ENCODE measurements around the gene DCAF17.

Gene DCAF17

GRCh38 chr2:171523088-171524017 lies 89.3 kb downstream of the DCAF17 start:
- peak overlapping the region; percentile 34 for H3K4me3 ChIP-seq (ENCODE audit: low read depth, low read length, poor library complexity, severe bottlenecking)
- no peaks in the 10 kb centered on the region for H3K79me2 ChIP-seq (ENCODE audit: insufficient read depth, low read length)
- no peaks in the 10 kb centered on the region for H4K20me1 ChIP-seq (ENCODE audit: insufficient read depth, low read length)
- H3K4me2 ChIP-seq (ENCODE audit: low read length): peak overlapping the region; percentile 48; the same call in 1 of the 2 replicates
- no peak for TF ChIP-seq CTCF (IDR thresholded peaks at IDR 0.05; ENCODE audit: low read length)
- no peak for TF ChIP-seq EZH2 (IDR thresholded peaks at IDR 0.05; ENCODE audit: borderline replicate concordance, low read length)
- no peaks in the 10 kb centered on the region for H3K36me3 ChIP-seq (ENCODE audit: insufficient read depth, low read length)
- H2AFZ ChIP-seq (ENCODE audit: low read length): no peak overlapping the region
- peaks cover 6% of the 10 kb centered on the region; the same call in 1 of the 2 replicates for H3K27me3 ChIP-seq (ENCODE audit: insufficient read depth, low read length)
- no peaks in the 10 kb centered on the region for H3K9me2 ChIP-seq (ENCODE audit: low read depth, low read length)
- H3F3A ChIP-seq (ENCODE audit: insufficient read depth, low read length): no peaks in the 10 kb centered on the region
- H3K9me3 ChIP-seq (ENCODE audit: low read length): no peaks in the 10 kb centered on the region
- H3K4me1 ChIP-seq (ENCODE audit: insufficient read depth, low read length, severe bottlenecking): no peaks in the 10 kb centered on the region
- no peak overlapping the region for H3K27ac ChIP-seq (ENCODE audit: low read depth, low read length, poor library complexity, severe bottlenecking)
- no peak overlapping the region for H3K9ac ChIP-seq (ENCODE audit: low read length)

GRCh38 chr2:171524018-171524401 lies 90.0 kb downstream of the DCAF17 start:
- no peak overlapping the region for H2AFZ ChIP-seq (ENCODE audit: low read length)
- H3K4me1 ChIP-seq (ENCODE audit: insufficient read depth, low read length, severe bottlenecking): no peaks in the 10 kb centered on the region
- no peaks in the 10 kb centered on the region for H3K36me3 ChIP-seq (ENCODE audit: insufficient read depth, low read length)
- H3K79me2 ChIP-seq (ENCODE audit: insufficient read depth, low read length): no peaks in the 10 kb centered on the region
- H3K9me2 ChIP-seq (ENCODE audit: low read depth, low read length): no peaks in the 10 kb centered on the region
- H3F3A ChIP-seq (ENCODE audit: insufficient read depth, low read length): no peaks in the 10 kb centered on the region
- H3K9me3 ChIP-seq (ENCODE audit: low read length): no peaks in the 10 kb centered on the region
- peaks cover 6% of the 10 kb centered on the region; the same call in 1 of the 2 replicates for H3K27me3 ChIP-seq (ENCODE audit: insufficient read depth, low read length)
- H3K27ac ChIP-seq (ENCODE audit: low read depth, low read length, poor library complexity, severe bottlenecking): no peak overlapping the region
- no peak overlapping the region for H3K4me2 ChIP-seq (ENCODE audit: low read length)
- no peak overlapping the region for H3K4me3 ChIP-seq (ENCODE audit: low read depth, low read length, poor library complexity, severe bottlenecking)
- H4K20me1 ChIP-seq (ENCODE audit: insufficient read depth, low read length): no peaks in the 10 kb centered on the region
- no peak overlapping the region for H3K9ac ChIP-seq (ENCODE audit: low read length)
- no peak for TF ChIP-seq EZH2 (IDR thresholded peaks at IDR 0.05; ENCODE audit: borderline replicate concordance, low read length)
- no peak for TF ChIP-seq CTCF (IDR thresholded peaks at IDR 0.05; ENCODE audit: low read length)

- H4K20me1 ChIP-seq (ENCODE audit: insufficient read depth, low read length): no peaks in the 10 kb centered on the region
- TF ChIP-seq EZH2 (IDR thresholded peaks at IDR 0.05; ENCODE audit: borderline replicate concordance, low read length) (no peak), CTCF (IDR thresholded peaks at IDR 0.05; ENCODE audit: low read length) (peak; percentile 62)
- H3K27me3 ChIP-seq (ENCODE audit: insufficient read depth, low read length): no peaks in the 10 kb centered on the region
- H3K4me1 ChIP-seq (ENCODE audit: insufficient read depth, low read length, severe bottlenecking): no peaks in the 10 kb centered on the region
- H3K27ac ChIP-seq (ENCODE audit: low read depth, low read length, poor library complexity, severe bottlenecking): no peak overlapping the region
- no peaks in the 10 kb centered on the region for H3K79me2 ChIP-seq (ENCODE audit: insufficient read depth, low read length)
- no peak overlapping the region for H3K4me2 ChIP-seq (ENCODE audit: low read length)
- no peak overlapping the region for H3K4me3 ChIP-seq (ENCODE audit: low read depth, low read length, poor library complexity, severe bottlenecking)
- H2AFZ ChIP-seq (ENCODE audit: low read length): no peak overlapping the region
- H3K9ac ChIP-seq (ENCODE audit: low read length): no peak overlapping the region
- H3K9me2 ChIP-seq (ENCODE audit: low read depth, low read length): no peaks in the 10 kb centered on the region
- peaks cover 4% of the 10 kb centered on the region; the same call in 1 of the 2 replicates for H3K9me3 ChIP-seq (ENCODE audit: low read length)
- H3F3A ChIP-seq (ENCODE audit: insufficient read depth, low read length): no peaks in the 10 kb centered on the region
- no peaks in the 10 kb centered on the region for H3K36me3 ChIP-seq (ENCODE audit: insufficient read depth, low read length)
These were observed 95.9 kb downstream of the DCAF17 start for GRCh38 chr2:171529914-171530313.

Measured in OCI-LY1 (cell line).